Muscle of arm (tissue), 12 donors: ENCODE data around the gene TMEM263. TPM values are rescaled to one million over a fixed set of nuclear protein-coding genes. Genes with fewer than 3 reads are reported as not detected.

Source experiments
- DNase-seq: peaks from one replicate; pipeline ENCODE4 v3.0.0-alpha.2; 2013
- polyA plus RNA-seq, 12 donors: library from polyadenylated mRNA; unstranded; fragments of 120-200 nt; gene quantifications; one replicate each; pipeline ENCODE4 v1.2.1, GENCODE V29; 2013; ENCODE audit not compliant: insufficient read length in 12 of 12

The TMEM263 gene
- polyA plus RNA-seq, 12 donors, result 57.7 to 169 (median 74.8) TPM

GRCh38 chr12:106941481-106942156 lies 14.1 kb upstream of the TMEM263 start:
- no peak for DNase-seq

- no peak for DNase-seq
These were observed 12.9 kb upstream of the TMEM263 start for GRCh38 chr12:106942775-106943174.

DNA sequence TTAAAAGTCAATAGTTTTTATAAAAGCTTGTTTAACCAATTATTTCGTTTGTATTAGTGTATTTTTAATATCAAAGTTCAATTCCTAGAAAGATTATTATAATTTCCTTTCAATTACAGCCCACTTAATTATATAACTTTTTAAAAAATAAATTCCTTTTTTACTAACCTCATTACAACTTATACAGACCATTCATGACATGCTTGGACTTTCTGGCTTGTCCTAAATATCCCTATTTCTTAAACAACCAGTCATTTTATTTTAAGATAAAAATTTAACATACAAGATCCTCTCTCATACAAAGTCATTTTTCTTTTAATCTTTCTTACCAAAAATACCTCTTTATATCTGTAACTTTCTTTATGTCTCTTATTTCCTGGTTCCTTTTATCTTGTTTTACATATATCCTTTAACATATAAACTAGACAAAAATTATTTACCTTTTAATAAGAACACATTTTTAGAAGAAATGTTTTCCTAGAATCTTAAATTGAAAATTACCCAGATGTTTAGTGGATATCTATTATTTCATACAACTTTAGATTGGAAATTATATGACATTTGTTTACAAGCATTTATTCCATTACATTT lies 10.4 kb upstream of the TMEM263 start:
- no peak for DNase-seq

DNA sequence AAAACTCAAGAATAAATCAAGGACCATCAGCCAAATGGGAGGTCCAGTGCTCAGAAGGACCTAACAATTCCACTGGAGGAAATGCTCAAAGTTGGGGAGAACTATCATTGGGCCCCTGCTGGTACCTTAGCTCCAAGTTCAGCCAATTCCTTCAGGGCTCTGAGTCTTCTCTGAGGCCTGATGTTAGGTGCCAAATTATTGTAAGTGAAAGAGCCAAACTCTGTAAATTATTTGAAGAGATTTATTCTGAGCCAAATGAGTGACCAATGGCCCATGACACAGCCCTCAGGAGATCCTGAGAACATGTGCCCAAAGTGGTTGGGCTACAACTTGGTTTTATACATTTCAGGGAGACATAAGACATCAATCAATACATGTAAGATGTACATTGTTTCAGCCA lies 8.2 kb upstream of the TMEM263 start:
- no peak for DNase-seq

- no peak for DNase-seq
These were observed 5.1 kb upstream of the TMEM263 start for GRCh38 chr12:106950591-106950990.

GRCh38 chr12:106953352-106954250 lies 2.1 kb upstream of the TMEM263 start:
- no peak for DNase-seq

DNA sequence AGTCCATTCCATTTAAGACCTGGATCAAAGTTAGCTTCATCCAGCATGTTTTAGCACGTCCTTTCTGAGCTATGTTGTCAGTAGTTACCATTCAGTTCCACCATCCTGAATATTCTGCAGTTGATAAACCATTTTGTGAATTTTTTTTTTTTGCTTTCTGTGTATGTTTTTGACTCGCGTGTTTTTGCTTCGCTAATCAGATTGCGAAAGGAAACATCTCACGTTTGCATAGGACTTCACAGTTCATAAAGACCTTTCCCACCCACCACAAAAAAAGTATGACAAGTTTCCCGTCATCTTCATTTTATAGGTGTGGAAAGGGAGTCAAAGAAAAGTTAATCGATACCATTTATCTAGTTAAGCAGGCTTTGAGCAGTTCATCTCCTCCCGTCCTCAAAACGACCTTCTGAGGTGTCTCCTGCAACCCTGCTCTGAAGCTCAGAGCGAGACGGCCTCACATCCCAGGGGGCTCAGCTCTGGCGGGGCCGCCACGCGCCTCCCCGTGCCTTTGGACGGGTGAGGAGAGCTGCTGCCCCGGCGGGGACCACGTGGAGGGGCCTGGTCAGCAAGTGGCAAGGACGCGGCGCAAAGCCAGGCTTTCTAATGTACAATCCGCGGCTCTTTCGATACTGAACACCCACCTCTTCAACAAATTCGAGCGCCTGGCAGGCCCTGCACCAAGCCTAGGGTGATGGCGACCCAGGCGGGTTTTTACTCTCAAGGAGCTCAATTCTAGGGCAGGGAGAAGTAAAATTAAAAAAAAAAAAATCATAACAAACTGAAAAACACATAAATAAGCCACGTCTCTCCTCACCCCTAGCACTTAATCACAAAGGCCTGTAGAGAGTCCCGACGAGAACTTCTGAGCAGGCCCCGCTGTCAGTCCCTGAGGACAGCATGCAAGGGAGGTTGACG lies 988 bp upstream of the TMEM263 start:
- DNase-seq, result no peak

- DNase-seq, result peak; percentile 76
These were observed 406 bp downstream of the TMEM263 start for GRCh38 chr12:106956048-106956578.

DNA sequence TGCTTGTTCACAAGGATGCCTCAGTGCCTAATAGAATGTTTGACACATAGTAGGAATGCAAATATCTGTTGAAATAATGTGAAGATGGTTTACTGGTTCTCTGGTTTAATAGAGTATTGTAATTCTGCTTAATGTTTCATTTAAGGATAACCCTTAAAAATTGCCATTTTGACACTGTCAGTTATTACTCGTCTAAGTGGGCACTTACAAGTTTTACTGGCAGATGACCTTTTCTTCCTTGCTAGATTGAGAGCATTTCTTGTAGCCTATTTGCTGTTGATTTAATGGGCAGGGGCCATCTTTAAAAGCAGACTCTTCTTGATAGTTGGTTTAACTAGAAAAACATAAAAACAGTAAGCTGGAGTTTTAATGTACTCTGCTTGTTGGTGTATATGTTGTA lies 1.9 kb downstream of the TMEM263 start:
- DNase-seq, result no peak

DNA sequence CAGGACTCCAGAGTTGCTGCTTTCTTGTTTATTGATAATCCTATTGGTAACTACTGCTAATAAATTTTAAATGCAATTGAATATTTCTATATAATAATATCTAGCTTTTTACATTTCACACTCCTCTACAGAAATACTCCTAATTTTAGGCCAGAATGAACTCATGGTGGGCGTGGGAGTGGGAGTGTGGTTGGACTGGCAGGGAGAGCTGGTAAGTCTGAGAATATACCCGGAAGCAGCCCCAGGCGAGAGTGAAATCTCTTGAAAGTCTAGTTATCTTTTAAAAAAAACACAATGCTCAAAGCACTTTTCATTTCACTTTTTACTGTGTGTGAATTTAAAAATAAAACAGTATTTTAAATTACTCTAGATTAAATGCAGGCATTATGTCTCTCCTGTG lies 4.7 kb downstream of the TMEM263 start:
- no peak for DNase-seq

DNA sequence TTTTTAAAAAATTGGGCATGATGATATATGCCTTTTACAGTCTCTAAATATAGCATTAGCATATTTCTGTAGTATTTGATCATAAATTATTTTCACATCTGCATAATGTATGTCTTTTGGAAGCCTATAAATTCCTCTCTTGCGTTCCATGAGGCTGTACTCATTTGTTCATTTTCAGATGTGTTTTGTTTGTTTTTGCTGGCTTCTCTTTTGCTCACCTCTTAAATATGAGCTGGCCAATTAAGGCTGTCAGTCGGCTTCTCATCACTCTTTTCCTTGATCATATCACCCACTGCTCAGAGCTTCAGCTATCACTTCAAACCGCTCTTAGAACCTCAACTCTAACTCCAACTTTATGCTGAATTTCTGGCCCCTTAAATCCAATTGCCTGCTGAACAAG lies 6.6 kb downstream of the TMEM263 start:
- DNase-seq, result no peak

GRCh38 chr12:106964526-106964925 lies 8.8 kb downstream of the TMEM263 start:
- DNase-seq, result no peak

DNA sequence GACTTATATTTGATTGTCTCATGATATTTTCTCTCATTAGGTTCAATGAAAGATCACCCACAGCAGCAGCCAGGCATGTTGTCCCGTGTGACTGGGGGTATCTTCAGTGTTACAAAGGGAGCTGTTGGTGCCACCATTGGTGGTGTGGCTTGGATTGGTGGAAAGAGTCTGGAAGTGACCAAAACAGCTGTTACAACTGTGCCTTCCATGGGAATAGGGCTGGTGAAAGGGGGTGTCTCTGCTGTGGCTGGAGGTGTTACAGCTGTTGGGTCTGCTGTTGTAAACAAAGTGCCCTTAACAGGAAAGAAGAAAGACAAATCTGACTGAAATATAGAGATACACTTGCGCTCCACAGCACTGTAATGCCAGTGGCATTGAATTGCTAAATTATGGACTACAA lies 15.4 kb downstream of the TMEM263 start:
- DNase-seq, result no peak

- no peak for DNase-seq
These were observed 17.8 kb downstream of the TMEM263 start for GRCh38 chr12:106973545-106973944.

- DNase-seq, result no peak
These were observed 18.8 kb downstream of the TMEM263 start for GRCh38 chr12:106974511-106974910.

GRCh38 chr12:106975098-106975497 lies 19.4 kb downstream of the TMEM263 start:
- DNase-seq, result no peak

- DNase-seq, result no peak
These were observed 20.4 kb downstream of the TMEM263 start for GRCh38 chr12:106975993-106976658.

DNA sequence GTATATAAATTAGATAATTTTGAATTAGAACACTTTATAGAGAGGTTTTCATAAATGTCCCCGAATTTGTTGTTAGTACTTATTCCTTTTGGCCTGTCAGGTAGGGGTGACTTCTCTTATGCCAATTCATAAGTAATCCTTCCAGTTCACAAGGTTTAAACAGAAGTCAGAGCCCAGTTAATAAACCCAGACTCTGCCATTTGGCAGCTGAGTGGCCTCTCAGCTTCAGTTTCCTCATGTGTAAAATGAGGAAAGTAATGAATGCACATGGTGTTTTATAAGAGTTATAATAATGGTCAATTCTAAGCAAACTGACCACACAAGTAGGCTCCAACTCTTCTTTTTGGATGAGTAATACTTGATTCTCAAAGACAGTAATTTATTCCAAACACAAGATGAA lies 21.0 kb downstream of the TMEM263 start:
- DNase-seq, result no peak

- DNase-seq, result peak; percentile 44
These were observed 22.5 kb downstream of the TMEM263 start for GRCh38 chr12:106978035-106978800.

- DNase-seq, result no peak
These were observed 25.2 kb downstream of the TMEM263 start for GRCh38 chr12:106980944-106981343.
